Keratinocyte (primary cell): ENCODE results near the gene SS18L1. TPM values are rescaled to one million over a fixed set of nuclear protein-coding genes. Genes with fewer than 3 reads are reported as not detected.

Experiments used
- DNase-seq: peaks from one replicate; pipeline ENCODE4 v3.0.0-alpha.2; 2011; ENCODE audit warnings: low read depth, missing footprints, low spot score
- FAIRE-seq: peaks from 2 replicates; lab custom pipeline; 2011; peaks lifted over from hg19 to GRCh38; lab: Jason Lieb, UNC
- H2AFZ ChIP-seq: 2 replicates; pipeline ENCODE4 v1.6.0; 2012; ENCODE audit warnings: low read length, control low read depth, inconsistent platforms; ENCODE audit not compliant: control insufficient read depth
- H3K27ac ChIP-seq: 2 replicates; pipeline ENCODE4 v1.5.1; 2011; ENCODE audit warnings: low read length; ENCODE audit not compliant: control insufficient read depth, insufficient read depth
- H3K27me3 ChIP-seq: 3 replicates; pipeline ENCODE4 v1.6.0; 2011; ENCODE audit warnings: low read length; ENCODE audit not compliant: control insufficient read depth, insufficient read depth; ENCODE audit errors: extremely low read depth
- H3K36me3 ChIP-seq, 2 experiments: 2 replicates in 1 of 2; 3 replicates in 1 of 2; pipeline ENCODE4 v1.5.1; 2011; ENCODE audit warnings: low read length in 2 of 2, mild to moderate bottlenecking in 1 of 2; ENCODE audit not compliant: control insufficient read depth in 2 of 2, insufficient read depth in 2 of 2; ENCODE audit errors: extremely low read depth in 1 of 2
- H3K4me1 ChIP-seq: 3 replicates; pipeline ENCODE4 v1.5.1; 2011; ENCODE audit warnings: low read length; ENCODE audit not compliant: control insufficient read depth, insufficient read depth; ENCODE audit errors: extremely low read depth
- H3K4me2 ChIP-seq: 3 replicates; pipeline ENCODE4 v1.6.0; 2011; ENCODE audit warnings: low read depth, low read length; ENCODE audit not compliant: control insufficient read depth, insufficient read depth; ENCODE audit errors: extremely low read depth
- H3K4me3 ChIP-seq, 3 experiments: fragments of 200-600 bp in 1 of 3; sonication (generic) in 1 of 3; 2 replicates in 2 of 3; 3 replicates in 1 of 3; pipeline ENCODE4 v1.5.1; 2011 to 2016; ENCODE audit warnings: low read length in 3 of 3, mild to moderate bottlenecking in 3 of 3, control low read depth in 2 of 3, inconsistent platforms in 1 of 3, low read depth in 1 of 3, mixed read lengths in 1 of 3, mixed run types in 1 of 3, moderate library complexity in 1 of 3; ENCODE audit not compliant: control insufficient read depth in 2 of 3, insufficient read depth in 2 of 3; ENCODE audit errors: extremely low read depth in 1 of 3
- H3K79me2 ChIP-seq: 2 replicates; pipeline ENCODE4 v1.6.0; 2012; ENCODE audit warnings: low read length; ENCODE audit not compliant: control insufficient read depth, insufficient read depth
- H3K9ac ChIP-seq: 3 replicates; pipeline ENCODE4 v1.6.0; 2011; ENCODE audit warnings: low read length; ENCODE audit not compliant: control insufficient read depth, insufficient read depth; ENCODE audit errors: extremely low read depth
- H3K9me1 ChIP-seq: 3 replicates; pipeline ENCODE4 v1.6.0; 2011; ENCODE audit warnings: low read length; ENCODE audit not compliant: control insufficient read depth, insufficient read depth; ENCODE audit errors: extremely low read depth
- H3K9me3 ChIP-seq: 2 replicates; pipeline ENCODE4 v1.5.1; 2012; ENCODE audit warnings: low read depth, low read length; ENCODE audit not compliant: control insufficient read depth
- H4K20me1 ChIP-seq: 3 replicates; pipeline ENCODE4 v1.6.0; 2011; ENCODE audit warnings: low read length; ENCODE audit not compliant: control insufficient read depth, insufficient read depth; ENCODE audit errors: extremely low read depth
- CTCF ChIP-seq, 3 experiments: IDR thresholded peaks in 1 of 3; conservative IDR thresholded peaks in 1 of 3; optimal IDR thresholded peaks in 1 of 3; 2 replicates in 2 of 3; 3 replicates in 1 of 3; pipeline versions ENCODE3 to v1.5.1; 2011; ENCODE audit warnings: low read length in 3 of 3, mild to moderate bottlenecking in 3 of 3, moderate library complexity in 2 of 3, control low read depth in 1 of 3, inconsistent platforms in 1 of 3; ENCODE audit not compliant: insufficient read depth in 2 of 3; ENCODE audit errors: extremely low read depth in 1 of 3
- EZH2 ChIP-seq: IDR thresholded peaks from one replicate; pipeline ENCODE4 v1.6.1; 2012; ENCODE audit warnings: inconsistent platforms, mild to moderate bottlenecking, low read length, moderate library complexity
- dilution Hi-C: fragments of 300-500 bp; cut with MboI; formaldehyde crosslinking; loops from one replicate; pipeline ENCODE4 v1.7.0; 2020; ENCODE audit warnings: low sequenced_read_pairs; ENCODE audit not compliant: extremely low pct_ligation_motif_present
- polyA plus RNA-seq, 5 experiments: library from polyadenylated mRNA; depleted of rRNA in 3 of 5; stranded (reverse) in 3 of 5; stranded (forward) in 1 of 5; unstranded in 1 of 5; fragments of >200 nt; gene quantifications; 1 replicate in 1 of 5; 2 replicates in 3 of 5; 3 replicates in 1 of 5; pipeline versions ENCODE4 v1.2.1 to v1.2.3, GENCODE V29; 2011 to 2012; ENCODE audit warnings: missing spikeins in 2 of 5, low read depth in 1 of 5, low replicate concordance in 1 of 5

The SS18L1 gene
- polyA plus RNA-seq, 1 donor (not counting 4 experiments of a cell fraction or from before 2014, with no cell fraction given) = 9.4 TPM

DNA sequence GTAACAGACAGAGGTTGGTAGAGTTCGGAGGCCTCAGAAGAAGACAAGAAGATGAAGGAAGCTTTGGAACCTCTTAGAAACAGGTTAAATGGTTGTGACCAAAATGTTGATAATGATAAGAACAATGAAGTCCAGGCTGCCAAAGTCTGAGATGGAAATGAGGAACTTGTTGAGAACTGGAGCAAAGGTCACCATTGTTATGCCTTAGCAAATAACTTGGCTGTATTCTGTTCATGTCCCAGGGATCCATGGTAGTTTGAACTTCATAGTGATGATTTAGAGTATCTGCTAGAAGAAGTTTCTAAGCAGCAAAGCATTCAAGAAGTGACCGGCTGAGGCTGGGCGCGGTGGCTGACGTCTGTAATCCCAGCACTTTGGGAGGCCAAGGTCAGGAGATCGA lies 32.4 kb upstream of the SS18L1 start:
- Histone ChIP-seq H3K9me1 (no peaks in the 10 kb centered on the region), H3K9me3 (peaks cover 20% of the 10 kb centered on the region), H4K20me1 (no peaks in the 10 kb centered on the region), H3K27ac (no peak overlapping the region), H3K36me3 (no peaks in the 10 kb centered on the region), H3K4me1 (no peaks in the 10 kb centered on the region), H2AFZ (no peak overlapping the region), H3K79me2 (no peaks in the 10 kb centered on the region), H3K4me2 (no peak overlapping the region), H3K9ac (no peak overlapping the region), H3K4me3 (no peak overlapping the region), H3K27me3 (peaks cover 11% of the 10 kb centered on the region)
- dilution Hi-C loops = no loop called here
- FAIRE-seq (no peak), DNase-seq (no peak)
- no peak for TF ChIP-seq EZH2
- no peak for TF ChIP-seq CTCF (optimal IDR thresholded peaks at IDR 0.05 in 1 of 3, IDR thresholded peaks at IDR 0.05 in 1 of 3, conservative IDR thresholded peaks at IDR 0.05 in 1 of 3; ENCODE audit: extremely low read depth in 1 of 3, insufficient read depth in 2 of 3, low read length in 3 of 3)

- dilution Hi-C loops = no loop called here
- TF ChIP-seq CTCF (optimal IDR thresholded peaks at IDR 0.05 in 1 of 3, IDR thresholded peaks at IDR 0.05 in 1 of 3, conservative IDR thresholded peaks at IDR 0.05 in 1 of 3; ENCODE audit: extremely low read depth in 1 of 3, insufficient read depth in 2 of 3, low read length in 3 of 3) (no peak), EZH2 (no peak)
- DNase-seq (no peak), FAIRE-seq (no peak)
- Histone ChIP-seq H3K9me3 (peaks cover 16% of the 10 kb centered on the region), H3K4me1 (no peaks in the 10 kb centered on the region), H3K9ac (no peak overlapping the region), H4K20me1 (no peaks in the 10 kb centered on the region), H3K27ac (no peak overlapping the region), H3K79me2 (no peaks in the 10 kb centered on the region), H3K36me3 (no peaks in the 10 kb centered on the region), H3K9me1 (no peaks in the 10 kb centered on the region), H2AFZ (no peak overlapping the region), H3K27me3 (peaks cover 18% of the 10 kb centered on the region), H3K4me3 (no peak overlapping the region), H3K4me2 (no peak overlapping the region)
Measured at GRCh38 chr20:62112368-62112767, 31.2 kb upstream of the SS18L1 start.
